Measurements from ENCODE around the gene DCHS2.

Gene DCHS2

DNA sequence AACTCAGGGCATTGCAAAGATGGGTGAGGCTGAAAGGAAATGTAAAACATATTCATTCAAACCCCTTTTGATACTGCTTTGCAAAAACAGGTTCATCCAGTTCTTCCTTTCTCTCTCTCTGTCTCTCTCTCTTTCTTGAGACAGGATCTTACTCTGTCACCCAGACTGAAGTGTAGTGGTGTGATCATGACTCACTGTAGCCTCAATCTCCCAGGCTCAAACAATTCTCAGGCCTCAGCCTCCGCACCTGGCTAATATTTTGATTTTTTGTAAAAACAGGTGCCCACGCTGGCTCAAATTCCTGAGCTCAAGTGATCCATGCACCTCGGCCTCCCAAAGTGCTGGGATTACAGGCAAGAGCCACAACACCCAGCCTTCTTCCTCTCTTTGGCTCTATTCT lies 15.6 kb upstream of the DCHS2 start:
- no peak for TF ChIP-seq POLR2A (IDR thresholded peaks at IDR 0.05; ENCODE audit: low read depth, low read length)
- no peak for FAIRE-seq
- no peak for DNase-seq (ENCODE audit: insufficient read length, low spot score)

DNA sequence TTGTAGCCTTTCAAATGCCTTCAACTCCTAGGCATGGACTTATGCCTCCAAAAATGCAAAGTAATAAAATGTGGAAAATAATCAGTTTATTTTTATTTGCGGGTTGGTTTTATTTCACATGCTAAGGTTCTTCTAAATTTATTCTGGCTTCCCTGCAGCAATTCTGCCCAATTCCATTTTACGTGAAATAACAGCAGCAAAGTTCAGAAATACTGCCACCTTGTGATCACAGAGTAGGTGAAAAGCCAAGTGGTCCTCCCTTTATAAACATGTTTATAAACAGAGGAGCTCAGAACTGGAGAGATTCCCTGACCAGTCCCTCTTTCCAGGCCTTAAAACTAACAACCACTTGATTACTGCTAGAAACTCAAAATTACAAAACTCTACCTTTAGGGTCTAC lies 14.7 kb upstream of the DCHS2 start:
- DNase-seq (ENCODE audit: insufficient read length, low spot score) = no peak
- FAIRE-seq = no peak
- no peak for TF ChIP-seq POLR2A (IDR thresholded peaks at IDR 0.05; ENCODE audit: low read depth, low read length)

DNA sequence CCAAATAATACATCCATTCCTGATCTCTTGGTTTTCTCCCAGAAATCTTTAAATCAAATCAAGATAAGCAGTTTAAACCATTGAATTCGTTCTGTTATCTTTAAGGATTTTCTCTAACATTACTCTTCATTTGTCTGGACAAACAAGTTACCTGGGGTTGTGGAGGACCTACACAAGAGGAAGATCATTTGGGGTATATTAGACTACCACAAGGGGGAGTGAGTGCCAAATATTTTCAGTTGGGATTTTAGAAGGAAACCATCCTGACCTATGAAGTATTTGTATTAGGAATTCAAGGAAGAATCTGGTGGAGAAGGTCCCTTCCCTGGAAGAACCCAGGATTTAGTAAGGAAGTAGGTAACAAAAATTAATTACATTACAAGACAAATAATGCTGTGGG lies 12.0 kb upstream of the DCHS2 start:
- no peak for FAIRE-seq
- DNase-seq (ENCODE audit: insufficient read length, low spot score) = no peak

DNA sequence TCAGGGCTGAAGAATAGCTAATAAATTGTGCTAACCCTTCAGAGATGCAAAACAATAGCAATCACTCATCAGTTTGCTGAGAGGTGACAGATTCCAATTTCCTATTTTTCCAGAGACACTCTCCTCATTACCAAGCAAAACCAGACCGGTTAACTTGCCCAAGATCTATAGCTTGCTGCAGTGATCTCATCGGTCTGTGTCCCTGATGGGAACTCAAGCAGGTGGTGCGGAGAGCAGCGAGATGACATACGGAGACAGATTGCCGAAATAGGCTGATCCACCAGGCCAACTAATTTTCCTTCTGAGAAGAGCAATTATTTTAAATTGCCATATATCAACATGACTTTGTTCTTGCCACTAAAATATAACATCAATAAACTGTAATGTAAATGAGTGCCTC lies 10.5 kb upstream of the DCHS2 start:
- FAIRE-seq = no peak
- no peak for TF ChIP-seq POLR2A (IDR thresholded peaks at IDR 0.05; ENCODE audit: low read depth, low read length)
- DNase-seq (ENCODE audit: insufficient read length, low spot score) = no peak

More for the DNA sequence above, 12.0 kb upstream of the DCHS2 start:
- no peak for TF ChIP-seq POLR2A (IDR thresholded peaks at IDR 0.05; ENCODE audit: low read depth, low read length)

DNA sequence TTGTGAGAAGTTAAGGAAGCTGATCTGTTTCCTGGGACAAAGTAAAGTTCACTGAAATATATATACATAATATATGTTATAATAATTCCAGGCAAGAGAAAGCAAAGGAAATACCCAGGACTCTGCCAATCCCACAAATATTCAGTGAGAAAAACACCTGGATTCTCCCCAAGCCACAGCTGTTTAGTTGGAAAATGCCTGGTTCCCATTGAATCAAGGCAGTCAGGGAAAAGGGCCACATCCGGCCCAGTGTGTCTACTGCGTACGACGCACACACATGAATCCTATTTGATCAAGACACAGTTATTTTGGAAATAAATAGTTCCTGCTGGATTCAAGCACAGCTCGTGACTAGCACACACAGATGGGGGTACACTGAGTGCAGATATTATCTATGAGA lies 6.3 kb upstream of the DCHS2 start:
- FAIRE-seq = no peak
- TF ChIP-seq POLR2A (IDR thresholded peaks at IDR 0.05; ENCODE audit: low read depth, low read length) = no peak
- no peak for DNase-seq (ENCODE audit: insufficient read length, low spot score)

DNA sequence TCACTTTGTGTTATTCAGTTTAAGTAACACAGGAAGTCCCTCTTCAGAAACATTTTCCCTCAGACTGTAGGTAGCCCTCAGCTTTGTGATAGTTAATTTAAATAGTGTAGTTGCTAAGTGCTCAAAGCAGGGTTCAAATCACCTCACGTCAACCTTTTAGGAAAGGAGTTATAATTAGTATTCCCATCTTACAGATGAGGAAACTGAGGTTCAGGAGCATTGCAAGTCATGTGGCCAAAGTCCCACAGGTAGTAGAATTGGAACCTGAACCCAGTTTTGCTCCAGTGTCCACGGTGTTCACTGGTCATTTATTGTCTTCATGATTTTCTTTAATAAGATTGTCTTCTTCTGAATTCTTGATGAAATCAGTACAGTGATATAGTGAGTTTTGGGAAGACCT lies 4.3 kb upstream of the DCHS2 start:
- no peak for FAIRE-seq
- DNase-seq (ENCODE audit: insufficient read length, low spot score) = no peak
- no peak for TF ChIP-seq POLR2A (IDR thresholded peaks at IDR 0.05; ENCODE audit: low read depth, low read length)

DNA sequence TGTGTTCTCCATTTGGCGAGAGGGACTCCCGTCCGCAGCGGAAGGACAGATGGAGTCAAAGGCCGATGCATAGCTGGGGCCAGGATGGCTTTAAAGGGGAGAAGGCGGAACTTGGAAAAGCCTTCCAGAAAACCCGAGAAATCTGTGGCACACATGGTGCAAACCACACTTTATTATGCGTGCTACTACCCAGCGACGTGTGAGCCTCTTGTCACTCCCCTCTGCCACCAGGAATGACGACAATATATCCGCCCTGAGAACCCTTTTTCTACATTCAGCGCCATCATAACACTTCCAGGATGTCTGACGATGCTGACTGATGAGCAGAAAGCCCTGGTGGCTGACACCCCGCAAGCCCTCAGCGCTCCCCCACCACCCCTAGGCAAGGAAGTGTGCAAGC lies 689 bp upstream of the DCHS2 start:
- DNase-seq (ENCODE audit: insufficient read length, low spot score) (no peak), FAIRE-seq (no peak)
- TF ChIP-seq POLR2A (IDR thresholded peaks at IDR 0.05; ENCODE audit: low read depth, low read length) = no peak

DNA sequence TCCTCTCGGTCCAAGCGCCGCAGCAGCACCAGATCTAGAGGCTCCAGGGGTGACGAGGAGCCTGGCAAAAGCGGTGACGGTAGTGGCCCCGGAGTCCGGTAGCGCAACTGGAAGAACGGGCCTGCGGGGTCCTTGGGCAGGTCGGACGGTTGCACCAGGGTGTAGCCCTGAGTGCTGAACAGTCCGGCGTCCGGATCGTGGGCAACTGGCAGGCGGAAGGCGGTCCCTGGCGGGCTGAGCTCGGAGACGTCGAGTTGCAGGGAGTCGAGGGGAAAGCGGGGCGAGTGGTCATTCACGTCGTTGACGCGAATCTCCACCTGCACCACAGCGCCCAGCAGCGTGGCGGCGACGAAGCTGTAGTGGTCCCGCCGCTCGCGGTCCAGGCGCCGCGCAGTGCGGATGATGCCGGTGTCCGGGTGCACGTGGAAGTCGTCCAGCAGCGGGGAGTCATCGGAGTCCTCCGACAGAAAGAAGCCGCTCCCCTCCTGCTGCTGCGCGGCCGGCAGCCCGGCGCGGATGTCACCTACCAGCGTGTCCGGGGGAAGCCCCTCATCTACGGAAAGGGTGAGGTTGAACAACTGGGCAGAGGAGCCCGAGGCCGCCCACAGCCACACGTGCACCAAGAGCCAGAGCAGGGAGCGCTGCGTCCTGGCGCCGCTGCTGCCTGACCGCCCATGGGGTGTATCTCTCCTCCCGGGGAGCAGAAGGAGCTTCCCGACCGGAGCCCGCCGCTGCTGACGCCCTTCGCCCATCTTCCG lies 837 bp downstream of the DCHS2 start:
- no peak for TF ChIP-seq POLR2A (IDR thresholded peaks at IDR 0.05; ENCODE audit: low read depth, low read length)
- DNase-seq (ENCODE audit: insufficient read length, low spot score) = no peak

DNA sequence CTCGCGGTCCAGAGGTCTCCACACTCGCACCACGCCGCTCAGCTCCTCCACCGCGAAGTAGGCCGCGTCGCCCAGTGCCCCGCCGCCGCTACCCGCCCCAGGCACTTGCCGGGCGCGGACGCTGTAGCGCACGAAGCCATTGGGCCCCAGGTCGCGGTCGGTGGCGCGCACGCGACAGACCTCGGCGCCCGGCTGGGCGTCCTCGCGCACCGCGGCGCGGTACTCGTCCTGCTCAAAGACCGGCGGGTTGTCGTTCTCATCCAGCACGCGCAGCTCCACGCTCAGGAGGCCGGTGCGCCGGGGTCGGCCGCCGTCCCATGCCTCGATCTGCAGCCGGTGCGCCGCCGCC lies 1.4 kb downstream of the DCHS2 start:
- no peak for TF ChIP-seq POLR2A (IDR thresholded peaks at IDR 0.05; ENCODE audit: low read depth, low read length)
- no peak for FAIRE-seq
- no peak for DNase-seq (ENCODE audit: insufficient read length, low spot score)

More for the DNA sequence above, 837 bp downstream of the DCHS2 start:
- no peak for FAIRE-seq

DNA sequence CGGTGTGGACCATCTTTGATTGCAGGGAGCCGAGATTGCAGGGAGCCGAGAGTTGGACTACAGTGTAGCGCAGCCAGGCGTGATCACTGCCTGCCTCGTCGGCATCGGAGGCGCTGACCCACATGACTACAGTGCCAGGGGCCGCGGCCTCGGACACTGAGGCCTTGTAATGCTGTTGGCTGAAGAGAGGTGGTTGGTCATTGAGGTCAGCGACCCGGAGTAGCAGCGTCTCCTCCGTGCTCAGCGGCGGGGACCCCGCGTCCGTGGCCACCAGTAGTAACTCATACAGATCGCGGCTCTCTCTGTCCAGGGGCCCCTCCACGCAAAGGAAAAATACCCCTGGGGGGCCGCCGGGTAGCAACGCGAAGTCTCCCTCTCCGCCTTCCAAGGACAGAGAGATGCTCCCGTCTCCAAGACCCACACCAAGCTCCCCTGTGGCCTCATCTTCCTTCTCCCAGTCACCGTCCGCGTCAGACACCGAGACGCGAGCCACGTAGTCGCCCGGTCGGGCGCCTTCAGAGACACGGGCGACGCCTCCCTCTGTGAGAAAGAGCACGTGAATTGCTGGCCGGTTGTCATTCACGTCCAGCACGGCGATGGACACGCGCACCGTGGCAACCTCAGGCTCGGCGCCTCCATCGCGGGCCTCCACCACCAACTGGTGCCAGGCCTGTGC lies 1.9 kb downstream of the DCHS2 start:
- FAIRE-seq (no peak), DNase-seq (ENCODE audit: insufficient read length, low spot score) (no peak)
- no peak for TF ChIP-seq POLR2A (IDR thresholded peaks at IDR 0.05; ENCODE audit: low read depth, low read length)

DNA sequence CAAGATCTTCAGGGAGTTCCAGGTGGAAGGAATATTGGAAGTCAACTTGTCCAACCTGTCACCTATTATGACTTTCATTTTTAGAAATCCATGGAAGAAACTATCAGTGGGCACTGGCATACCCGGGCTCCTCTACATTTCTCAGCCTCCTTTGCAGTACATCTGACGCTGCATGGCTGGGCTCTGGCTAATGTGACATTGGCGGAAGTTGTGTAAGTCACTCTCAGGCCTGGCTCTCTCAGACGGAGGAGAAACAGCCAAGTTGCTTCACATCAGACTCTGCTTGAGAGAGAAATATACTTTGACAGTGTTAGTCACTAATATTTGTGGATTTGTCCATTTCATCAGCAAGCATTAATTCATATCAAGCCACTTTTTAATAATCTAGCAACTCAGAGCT lies 4.5 kb downstream of the DCHS2 start:
- no peak for FAIRE-seq
- DNase-seq (ENCODE audit: insufficient read length, low spot score) = no peak
- TF ChIP-seq POLR2A (IDR thresholded peaks at IDR 0.05; ENCODE audit: low read depth, low read length) = no peak

DNA sequence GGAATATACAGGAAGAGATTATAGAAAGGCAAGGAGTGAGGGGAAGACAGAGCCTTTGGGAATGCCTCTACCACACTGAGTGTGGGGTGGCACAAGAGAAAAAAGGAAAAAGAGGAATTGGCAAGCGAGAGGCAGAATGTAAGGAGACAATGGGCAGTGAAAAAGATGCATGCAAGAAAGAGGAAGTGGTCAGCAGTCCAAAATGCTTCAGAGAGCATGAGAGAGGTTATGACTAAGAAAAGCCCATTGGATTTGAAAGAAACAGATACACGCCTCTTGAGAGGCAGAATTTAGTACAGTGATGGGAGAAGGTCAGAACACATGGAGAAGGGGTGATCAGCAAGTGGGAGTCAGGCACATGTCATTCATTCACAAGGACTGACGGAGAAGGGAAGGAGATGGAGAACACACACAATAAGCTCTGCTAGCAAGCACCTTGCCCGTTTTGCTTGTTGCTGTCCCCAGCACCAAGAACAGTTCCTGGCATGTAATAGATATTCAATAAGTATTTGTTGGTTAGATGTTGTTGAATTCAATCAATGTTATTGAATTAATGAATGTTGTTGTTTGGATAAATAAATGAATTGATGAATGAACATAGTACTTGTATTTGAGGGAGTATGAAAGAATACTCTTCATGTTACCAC lies 6.3 kb downstream of the DCHS2 start:
- DNase-seq (ENCODE audit: insufficient read length, low spot score) = no peak
- FAIRE-seq = no peak
- TF ChIP-seq POLR2A (IDR thresholded peaks at IDR 0.05; ENCODE audit: low read depth, low read length) = no peak

DNA sequence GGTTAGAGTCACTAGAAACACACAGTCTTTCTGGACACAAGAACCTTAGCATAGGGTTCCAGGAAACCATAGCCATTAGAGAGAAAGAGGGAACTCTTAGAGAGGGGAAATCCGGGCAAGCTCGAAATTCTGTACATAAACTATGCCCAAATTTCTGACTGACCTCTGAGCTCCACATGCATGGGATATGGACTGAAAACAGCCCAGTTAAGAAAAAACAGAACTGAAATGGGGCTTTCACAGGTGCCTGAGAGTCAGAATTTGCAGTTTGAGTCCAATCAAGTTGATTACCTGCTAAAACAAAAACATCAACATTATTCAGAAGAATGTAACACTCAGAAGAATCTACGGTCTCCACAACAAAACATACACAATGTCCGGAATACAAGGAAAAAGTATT lies 13.1 kb downstream of the DCHS2 start:
- DNase-seq (ENCODE audit: insufficient read length, low spot score) (no peak), FAIRE-seq (no peak)
- TF ChIP-seq POLR2A (IDR thresholded peaks at IDR 0.05; ENCODE audit: low read depth, low read length) = no peak

DNA sequence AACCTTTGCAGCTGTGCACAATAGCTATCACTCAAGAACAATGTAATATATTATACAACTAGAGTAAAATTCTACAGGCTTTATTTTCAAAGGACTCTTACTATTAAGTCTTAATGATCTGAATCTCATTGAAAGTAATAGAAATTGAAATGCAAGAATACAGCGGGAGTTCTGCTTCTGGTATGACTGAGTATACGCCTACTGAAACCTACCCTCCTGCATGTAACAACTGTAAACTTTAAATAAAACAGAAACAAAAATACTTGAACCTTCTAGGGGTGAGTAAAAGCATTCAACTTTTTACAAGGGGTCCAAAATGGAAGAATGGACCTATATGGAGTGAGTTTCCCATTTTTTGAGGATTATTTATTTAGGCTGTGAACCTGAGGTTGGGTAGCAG lies 13.5 kb downstream of the DCHS2 start:
- no peak for TF ChIP-seq POLR2A (IDR thresholded peaks at IDR 0.05; ENCODE audit: low read depth, low read length)
- FAIRE-seq = no peak

DNA sequence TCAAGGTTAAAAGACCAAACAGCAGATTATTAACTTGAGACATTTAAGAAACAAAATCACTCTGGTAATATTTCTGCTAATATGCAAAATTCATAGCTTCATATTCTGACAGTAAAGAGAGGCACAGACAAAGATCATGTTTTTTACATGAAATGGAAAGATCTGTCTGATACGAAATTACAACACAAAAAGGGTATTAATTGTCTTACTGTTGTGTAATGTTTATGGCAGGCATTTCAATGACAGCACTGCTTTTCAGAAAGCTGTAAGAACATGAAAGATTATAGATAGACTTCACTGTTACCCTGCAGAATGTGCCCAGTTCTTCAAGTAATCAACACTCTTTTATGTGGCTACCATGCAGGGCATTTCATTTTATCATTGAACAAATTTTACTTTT lies 15.4 kb downstream of the DCHS2 start:
- no peak for FAIRE-seq
- TF ChIP-seq POLR2A (IDR thresholded peaks at IDR 0.05; ENCODE audit: low read depth, low read length) = no peak

More for the DNA sequence above, 13.5 kb downstream of the DCHS2 start:
- DNase-seq (ENCODE audit: insufficient read length, low spot score) = no peak

More for the DNA sequence above, 15.4 kb downstream of the DCHS2 start:
- DNase-seq (ENCODE audit: insufficient read length, low spot score) = no peak

Data from H54 (cell line).